Measurements from ENCODE around the gene EXOC3.
"Not testable (repeated sequence)": the region's sequence is repeated elsewhere in the genome, so short reads cannot be mapped to it uniquely, and the experiment has no call there.

The EXOC3 gene

DNA sequence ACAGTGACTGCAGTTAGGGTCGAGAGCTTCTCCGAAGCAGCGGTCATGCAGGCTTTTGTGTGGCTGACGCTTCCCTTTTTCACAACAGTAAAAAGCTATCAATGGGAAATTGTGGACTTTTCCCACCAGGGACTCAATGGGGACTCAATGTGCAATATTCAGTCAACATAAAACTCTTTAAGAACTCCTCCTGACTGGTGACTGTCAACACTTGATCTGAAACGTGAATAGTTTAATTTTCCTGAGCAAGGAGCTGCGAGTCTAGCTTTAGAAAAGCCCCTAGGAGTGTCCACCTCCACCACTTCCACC, 28.7 kb downstream of the EXOC3 start:
- no peak for DNase-seq (ENCODE audit: extremely low read depth in 1 of 2, low read depth in 1 of 2)

GRCh38 chr5:472076-472655, 29.2 kb downstream of the EXOC3 start:
- no peak for DNase-seq (ENCODE audit: extremely low read depth in 1 of 2, low read depth in 1 of 2)

- peak; percentile 58 to 85 for DNase-seq (ENCODE audit: extremely low read depth in 1 of 2, low read depth in 1 of 2)
These were observed 29.9 kb downstream of the EXOC3 start for GRCh38 chr5:472656-473550.

GRCh38 chr5:473551-474192, 30.7 kb downstream of the EXOC3 start:
- no peak for DNase-seq (ENCODE audit: extremely low read depth in 1 of 2, low read depth in 1 of 2)

DNA sequence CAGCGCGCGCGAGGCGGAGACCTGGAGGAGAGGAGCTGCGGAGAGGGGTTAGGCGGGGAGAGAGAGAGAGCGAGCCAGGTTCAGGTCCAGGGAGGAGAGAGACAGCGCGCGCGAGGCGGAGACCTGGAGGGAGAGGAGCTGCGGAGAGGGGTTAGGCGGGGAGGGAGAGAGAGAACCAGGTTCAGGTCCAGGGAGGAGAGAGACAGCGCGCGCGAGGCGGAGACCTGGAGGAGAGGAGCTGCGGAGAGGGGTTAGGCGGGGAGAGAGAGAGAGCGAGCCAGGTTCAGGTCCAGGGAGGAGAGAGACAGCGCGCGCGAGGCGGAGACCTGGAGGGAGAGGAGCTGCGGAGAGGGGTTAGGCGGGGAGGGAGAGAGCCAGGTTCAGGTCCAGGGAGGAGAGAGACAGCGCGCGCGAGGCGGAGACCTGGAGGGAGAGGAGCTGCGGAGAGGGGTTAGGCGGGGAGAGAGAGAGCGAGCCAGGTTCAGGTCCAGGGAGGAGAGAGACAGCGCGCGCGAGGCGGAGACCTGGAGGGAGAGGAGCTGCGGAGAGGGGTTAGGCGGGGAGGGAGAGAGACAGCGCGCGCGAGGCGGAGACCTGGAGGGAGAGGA, 31.4 kb downstream of the EXOC3 start:
- not testable (repeated sequence) for DNase-seq (ENCODE audit: extremely low read depth in 1 of 2, low read depth in 1 of 2)

DNA sequence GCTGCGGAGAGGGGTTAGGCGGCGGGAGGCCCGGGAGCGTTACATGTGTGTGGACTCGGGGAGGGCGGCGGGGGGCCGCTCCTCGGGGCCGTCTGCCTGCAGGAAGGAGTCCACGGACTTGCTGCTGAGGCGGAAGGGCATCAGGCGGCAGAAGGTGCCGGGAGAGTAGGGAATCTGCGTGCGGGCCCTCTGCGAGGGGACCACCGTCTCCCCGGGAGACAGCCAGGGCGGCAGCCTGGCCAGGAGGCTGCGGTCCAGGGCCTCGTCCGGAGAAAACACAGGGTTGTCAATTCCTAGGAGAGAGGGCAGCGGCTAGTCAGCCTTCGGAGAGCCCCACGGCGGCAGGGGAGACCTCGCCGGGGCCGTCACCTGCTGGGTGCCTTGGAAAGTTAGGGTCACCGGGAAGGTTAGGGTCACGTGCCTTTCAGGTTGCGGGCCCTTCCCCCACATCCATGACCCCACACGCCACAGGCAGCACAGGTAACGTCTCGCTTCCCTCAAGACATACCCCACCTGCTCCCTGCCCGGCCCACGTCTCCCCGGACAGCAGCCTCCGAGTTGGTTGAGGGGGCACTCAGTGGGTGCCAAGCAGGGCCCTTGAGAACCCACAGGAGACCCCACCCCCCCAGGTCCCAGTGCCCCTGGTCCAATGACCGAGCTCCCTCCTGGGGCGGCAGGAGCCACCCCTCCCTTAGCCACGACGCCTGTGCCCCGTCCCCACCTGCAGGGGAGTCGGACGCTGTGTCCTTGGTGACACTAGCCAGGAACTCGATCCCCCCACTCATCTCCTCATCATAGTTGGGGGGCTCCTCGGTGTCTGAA, 32.1 kb downstream of the EXOC3 start:
- DNase-seq (ENCODE audit: extremely low read depth in 1 of 2, low read depth in 1 of 2) = no peak

GRCh38 chr5:475704-476101, 32.7 kb downstream of the EXOC3 start:
- no peak for DNase-seq (ENCODE audit: extremely low read depth in 1 of 2, low read depth in 1 of 2)

DNA sequence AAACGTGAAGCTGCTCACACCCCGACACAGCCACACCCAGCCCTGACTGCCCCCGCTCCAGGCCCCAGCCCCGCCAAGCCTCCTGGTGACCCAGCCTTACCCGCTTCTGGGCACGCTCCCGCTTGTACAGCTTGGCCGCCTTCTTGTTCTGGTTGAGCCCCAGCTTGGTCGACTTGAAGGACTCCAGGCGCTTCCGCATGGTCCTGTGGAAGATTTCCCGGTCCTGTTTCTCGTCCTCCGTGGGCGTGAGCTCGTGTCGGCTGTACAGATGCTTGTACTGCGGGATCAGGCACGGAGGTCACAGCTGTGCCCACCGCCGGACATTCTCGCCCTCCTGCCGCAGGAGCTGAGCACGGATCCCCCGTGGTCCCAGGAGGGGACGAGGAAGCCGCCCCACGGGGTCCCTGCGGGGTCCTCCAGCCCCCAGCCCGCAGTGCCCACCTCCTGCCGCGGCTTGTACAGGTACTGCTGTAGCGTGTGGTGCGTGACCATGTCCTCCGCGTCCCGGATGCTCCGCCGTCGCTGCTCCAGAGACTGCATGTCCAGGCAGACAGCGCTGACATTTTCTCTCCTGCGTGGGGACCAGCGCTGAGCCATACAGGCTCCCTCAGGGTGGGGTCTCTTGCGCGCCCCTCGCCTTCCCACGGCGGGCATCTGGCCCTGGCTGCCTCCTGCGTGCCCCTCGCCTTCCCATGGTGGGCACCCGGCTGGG, 33.3 kb downstream of the EXOC3 start:
- DNase-seq (ENCODE audit: extremely low read depth in 1 of 2, low read depth in 1 of 2) = no peak

GRCh38 chr5:476814-477175, 33.8 kb downstream of the EXOC3 start:
- no peak for DNase-seq (ENCODE audit: extremely low read depth in 1 of 2, low read depth in 1 of 2)

DNA sequence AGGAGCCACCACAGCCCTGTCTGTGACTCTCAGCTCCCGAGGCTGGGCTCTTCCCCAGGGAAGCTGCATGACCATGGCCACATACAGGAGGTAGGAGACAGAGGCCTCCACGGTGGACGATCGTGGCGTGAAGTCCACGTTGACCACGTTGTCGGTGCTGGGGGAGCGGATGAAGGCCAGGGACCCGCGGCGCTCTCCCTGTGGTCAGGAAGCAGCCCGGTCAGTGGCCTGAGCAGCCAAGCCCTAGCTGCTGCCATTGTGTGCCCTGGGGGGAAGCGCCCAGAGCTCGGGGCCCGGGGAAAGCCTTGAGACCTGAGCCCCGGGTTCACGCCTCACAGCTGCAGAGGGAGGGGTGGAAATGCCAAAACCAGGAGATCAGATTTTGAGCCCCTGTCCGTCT, 34.3 kb downstream of the EXOC3 start:
- DNase-seq (ENCODE audit: extremely low read depth in 1 of 2, low read depth in 1 of 2) = no peak

DNA sequence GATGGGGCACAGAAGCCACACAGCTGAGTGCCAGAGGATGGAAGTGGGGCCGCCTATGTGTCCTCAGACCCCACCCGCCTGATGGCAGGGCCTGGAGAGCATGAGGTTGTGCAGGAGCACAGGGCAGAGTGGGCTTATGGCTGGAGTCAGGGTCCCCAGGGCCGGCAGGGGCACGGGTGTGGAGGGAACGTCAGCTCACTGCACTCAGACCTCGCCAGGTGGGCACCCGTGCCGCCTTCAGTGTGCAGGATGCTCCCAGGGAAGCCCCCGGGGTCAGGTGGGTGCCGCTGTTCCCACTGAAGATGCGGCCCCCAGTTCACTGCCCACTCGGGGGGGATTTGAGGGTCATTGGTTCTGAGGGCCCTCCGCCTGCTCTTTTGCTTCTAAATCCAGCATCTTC, 34.9 kb downstream of the EXOC3 start:
- DNase-seq (ENCODE audit: extremely low read depth in 1 of 2, low read depth in 1 of 2) = no peak

DNA sequence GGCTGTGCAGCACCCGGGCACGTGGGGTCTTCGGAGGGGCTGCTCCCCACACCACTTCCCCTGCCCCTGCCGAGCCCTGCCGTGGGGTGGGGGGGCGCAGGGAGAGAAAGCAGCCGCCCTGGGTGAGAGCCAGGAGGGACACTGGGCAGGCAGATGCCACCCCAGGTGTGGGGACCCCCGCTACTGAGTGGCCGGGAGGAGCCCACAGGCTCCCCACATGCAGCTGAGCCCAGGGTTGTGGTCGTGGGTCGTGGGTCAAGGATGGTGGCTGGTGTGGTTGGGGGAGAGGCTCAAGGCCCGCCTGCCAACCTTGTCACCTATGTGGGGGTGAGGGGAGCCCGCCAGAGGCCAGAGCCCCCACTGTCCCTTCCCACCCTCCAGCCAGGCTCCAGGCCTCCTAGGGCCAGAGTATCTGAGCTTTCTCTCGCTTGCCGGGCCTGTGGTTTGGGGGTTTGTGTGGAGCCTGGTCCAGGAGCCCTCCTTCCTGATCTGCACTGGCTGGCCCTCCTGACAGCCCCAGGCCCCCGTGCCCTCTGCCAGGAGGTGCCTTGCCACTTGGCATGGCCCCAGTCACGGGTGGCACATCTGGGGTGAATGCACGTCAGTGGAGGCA, 35.5 kb downstream of the EXOC3 start:
- no peak for DNase-seq (ENCODE audit: extremely low read depth in 1 of 2, low read depth in 1 of 2)

GRCh38 chr5:478982-479535, 36.1 kb downstream of the EXOC3 start:
- DNase-seq (ENCODE audit: extremely low read depth in 1 of 2, low read depth in 1 of 2) = no peak

DNA sequence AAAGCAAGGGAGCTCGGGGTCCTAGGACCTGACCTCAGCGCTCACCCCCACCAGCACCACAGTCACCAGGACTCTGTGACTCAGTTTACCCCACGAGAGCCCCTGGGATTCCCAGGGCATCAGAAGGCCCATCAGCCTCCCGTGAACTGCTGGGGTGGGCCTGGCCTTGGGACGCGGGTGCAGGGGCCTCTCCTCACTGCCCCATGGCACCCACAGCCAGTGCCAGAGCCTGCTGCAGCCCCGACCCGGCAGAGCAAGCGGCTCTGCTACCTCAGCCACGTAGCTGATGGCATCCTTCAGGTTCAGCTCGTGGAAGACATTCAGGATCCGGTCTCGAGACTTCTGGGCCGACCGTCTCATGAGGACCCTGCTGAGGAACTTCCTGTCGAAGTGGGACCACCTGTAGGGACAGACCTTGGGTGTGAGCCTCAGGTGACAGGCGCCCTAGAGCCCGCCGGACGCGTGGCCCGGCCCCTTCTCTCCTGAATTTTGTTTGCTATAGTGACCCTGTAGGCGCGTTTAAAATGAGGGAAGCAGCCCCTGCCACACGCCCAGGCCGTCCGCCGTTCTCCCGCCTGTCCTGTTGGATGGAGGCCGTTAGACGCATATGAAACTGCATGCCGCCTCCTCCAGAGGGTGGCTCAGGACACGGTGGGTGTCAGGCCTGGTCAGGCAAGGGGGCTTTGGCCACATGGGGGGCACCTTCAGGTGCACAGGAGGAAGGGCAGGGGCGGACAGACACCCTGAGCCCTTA, 36.8 kb downstream of the EXOC3 start:
- no peak for DNase-seq (ENCODE audit: extremely low read depth in 1 of 2, low read depth in 1 of 2)

DNA sequence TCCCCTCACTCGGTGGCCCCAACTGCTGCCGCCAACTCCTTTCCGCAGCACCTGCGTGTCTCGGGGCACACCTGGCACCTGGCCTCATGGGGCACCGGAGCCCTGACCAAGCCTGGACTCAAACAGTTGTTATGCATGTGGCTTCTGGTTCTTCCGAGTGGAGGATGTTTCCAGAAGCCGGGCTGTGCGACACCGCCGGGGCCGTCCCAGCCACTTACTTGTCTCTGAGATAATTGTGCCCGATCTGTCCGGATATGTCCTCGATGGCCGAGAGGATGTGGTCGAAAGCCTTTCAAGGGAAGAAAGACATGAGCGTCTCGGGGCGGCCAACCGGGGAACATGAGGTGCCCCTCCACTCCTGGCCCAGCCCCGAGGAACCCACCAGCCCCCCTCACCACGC, 38.4 kb downstream of the EXOC3 start:
- DNase-seq (ENCODE audit: extremely low read depth in 1 of 2, low read depth in 1 of 2) = no peak

DNA sequence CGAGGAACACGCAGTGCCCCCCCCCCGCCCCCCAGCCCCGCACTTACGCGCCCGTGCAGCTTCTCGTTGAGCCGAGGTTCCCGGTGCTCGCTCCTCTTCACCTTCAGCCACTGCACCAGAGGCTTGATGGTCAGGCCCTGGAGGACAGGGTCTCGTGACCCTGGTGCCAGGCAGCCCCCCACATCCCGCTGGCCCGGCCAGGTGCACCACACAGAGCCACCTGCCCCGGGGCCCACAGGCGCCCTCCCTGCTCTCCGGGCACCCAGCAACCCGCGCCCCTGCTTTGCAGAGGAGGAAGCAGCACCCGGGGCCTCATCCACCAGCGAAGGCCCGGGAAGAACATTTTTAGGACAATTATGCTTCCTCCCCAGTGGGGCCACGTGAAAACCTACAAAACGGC, 39.0 kb downstream of the EXOC3 start:
- no peak for DNase-seq (ENCODE audit: extremely low read depth in 1 of 2, low read depth in 1 of 2)

- no peak for DNase-seq (ENCODE audit: extremely low read depth in 1 of 2, low read depth in 1 of 2)
These were observed 39.5 kb downstream of the EXOC3 start for GRCh38 chr5:482506-482905.

DNA sequence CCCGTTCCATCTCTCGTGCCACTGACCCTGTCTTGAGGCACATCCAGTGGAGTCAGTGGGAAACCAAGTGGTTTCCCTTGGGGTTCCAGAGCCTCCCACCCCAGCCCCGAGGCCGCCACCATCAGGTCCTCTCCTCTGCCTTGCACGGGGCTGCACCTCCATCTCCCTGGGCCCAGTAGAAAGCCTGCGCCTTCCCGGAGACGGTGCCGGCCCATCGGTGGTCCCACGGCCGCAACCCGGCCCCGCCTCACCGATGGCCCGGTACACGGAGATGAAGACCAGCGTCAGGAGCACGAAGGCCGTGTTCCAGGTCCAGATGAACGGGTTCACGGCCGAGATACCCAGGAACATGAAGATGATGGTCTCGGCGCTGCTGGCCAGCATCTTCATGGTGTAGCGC, 40.0 kb downstream of the EXOC3 start:
- no peak for DNase-seq (ENCODE audit: extremely low read depth in 1 of 2, low read depth in 1 of 2)

Measured in activated CD8-positive, alpha-beta memory T cell treated with anti-CD3 and anti-CD28 coated beads for 1 hour (primary cell).